ENCODE measurements around the gene EIF3B. TPM values are rescaled to one million over a fixed set of nuclear protein-coding genes. Genes with fewer than 3 reads are reported as not detected.
A peak's percentile ranks its signal among the peaks of the same experiment; 100 is the strongest.
"Not testable (repeated sequence)": the region's sequence is repeated elsewhere in the genome, so short reads cannot be mapped to it uniquely, and the experiment has no call there.

Gene EIF3B
- total and polyA plus RNA-seq, 2 donors from 2014 or later = 65.5 to 107 TPM

- FAIRE-seq (no peak), DNase-seq (no peak)
- no peak overlapping the region for H3K9ac ChIP-seq (ENCODE audit: low read length in 3 of 3)
- intact Hi-C loops (cut with DNase I) = no loop called here
- H3K27me3 ChIP-seq (ENCODE audit: control insufficient read depth, insufficient read depth, low read length) = no peaks in the 10 kb centered on the region
- no peak overlapping the region for H3K27ac ChIP-seq (ENCODE audit: low read depth in 2 of 2, low read length in 2 of 2)
- H3K4me3 ChIP-seq (ENCODE audit: low read length in 3 of 3) = no peak overlapping the region
- H3K36me3 ChIP-seq (ENCODE audit: control insufficient read depth in 2 of 3, insufficient read depth in 3 of 3, low read length in 3 of 3) = peaks cover 0 to under 1% (median 0%) of the 10 kb centered on the region in 3 donors
- TF ChIP-seq, protein P1, sequence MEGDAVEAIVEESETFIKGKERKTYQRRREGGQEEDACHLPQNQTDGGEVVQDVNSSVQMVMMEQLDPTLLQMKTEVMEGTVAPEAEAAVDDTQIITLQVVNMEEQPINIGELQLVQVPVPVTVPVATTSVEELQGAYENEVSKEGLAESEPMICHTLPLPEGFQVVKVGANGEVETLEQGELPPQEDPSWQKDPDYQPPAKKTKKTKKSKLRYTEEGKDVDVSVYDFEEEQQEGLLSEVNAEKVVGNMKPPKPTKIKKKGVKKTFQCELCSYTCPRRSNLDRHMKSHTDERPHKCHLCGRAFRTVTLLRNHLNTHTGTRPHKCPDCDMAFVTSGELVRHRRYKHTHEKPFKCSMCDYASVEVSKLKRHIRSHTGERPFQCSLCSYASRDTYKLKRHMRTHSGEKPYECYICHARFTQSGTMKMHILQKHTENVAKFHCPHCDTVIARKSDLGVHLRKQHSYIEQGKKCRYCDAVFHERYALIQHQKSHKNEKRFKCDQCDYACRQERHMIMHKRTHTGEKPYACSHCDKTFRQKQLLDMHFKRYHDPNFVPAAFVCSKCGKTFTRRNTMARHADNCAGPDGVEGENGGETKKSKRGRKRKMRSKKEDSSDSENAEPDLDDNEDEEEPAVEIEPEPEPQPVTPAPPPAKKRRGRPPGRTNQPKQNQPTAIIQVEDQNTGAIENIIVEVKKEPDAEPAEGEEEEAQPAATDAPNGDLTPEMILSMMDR (IDR thresholded peaks at IDR 0.05; ENCODE audit: borderline replicate concordance, extremely low read depth, insufficient read depth) = no peak
- H3K4me1 ChIP-seq (ENCODE audit: control insufficient read depth in 2 of 3, insufficient read depth in 2 of 3, low read depth in 1 of 3, low read length in 3 of 3) = no peaks in the 10 kb centered on the region
- H3K9me3 ChIP-seq (ENCODE audit: control insufficient read depth in 2 of 3, insufficient read depth in 1 of 3, low read length in 3 of 3) = no peaks in the 10 kb centered on the region
Measured at GRCh38 chr7:2386964-2387669, 32.5 kb downstream of the EIF3B start.

- Histone ChIP-seq H3K4me1 (ENCODE audit: control insufficient read depth in 2 of 3, insufficient read depth in 2 of 3, low read depth in 1 of 3, low read length in 3 of 3) (no peaks in the 10 kb centered on the region), H3K4me3 (ENCODE audit: low read length in 3 of 3) (no peak overlapping the region), H3K27ac (ENCODE audit: low read depth in 2 of 2, low read length in 2 of 2) (peak overlapping the region in 1 of 2 donors; percentile 13), H3K9me3 (ENCODE audit: control insufficient read depth in 2 of 3, insufficient read depth in 1 of 3, low read length in 3 of 3) (no peaks in the 10 kb centered on the region), H3K9ac (ENCODE audit: low read length in 3 of 3) (no peak overlapping the region), H3K36me3 (ENCODE audit: control insufficient read depth in 2 of 3, insufficient read depth in 3 of 3, low read length in 3 of 3) (no peaks in the 10 kb centered on the region), H3K27me3 (ENCODE audit: control insufficient read depth, insufficient read depth, low read length) (no peaks in the 10 kb centered on the region)
- intact Hi-C loops (cut with DNase I) = no loop called here
- TF ChIP-seq, protein P1 (IDR thresholded peaks at IDR 0.05; ENCODE audit: borderline replicate concordance, extremely low read depth, insufficient read depth) = no peak
- FAIRE-seq (no peak), DNase-seq (peak in 1 of 5 donors; percentile 49)
Measured at GRCh38 chr7:2387897-2388636, 33.4 kb downstream of the EIF3B start.

DNA sequence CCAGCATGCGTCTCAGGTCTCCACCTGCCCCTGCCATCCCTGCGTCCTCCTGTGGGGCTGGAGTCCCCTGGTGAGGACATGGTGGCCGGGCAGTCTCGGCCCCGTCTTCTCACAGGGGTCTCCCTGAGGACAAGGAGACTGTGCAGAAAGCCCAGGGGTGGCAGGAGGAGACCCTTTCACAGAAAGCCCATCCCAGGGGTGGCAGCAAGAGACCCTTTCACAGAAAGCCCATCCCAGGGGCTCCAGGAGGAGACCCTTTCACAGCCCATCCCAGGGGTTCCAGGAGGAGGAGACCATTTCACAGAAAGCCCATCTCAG, 34.0 kb downstream of the EIF3B start:
- Histone ChIP-seq H3K27me3 (ENCODE audit: control insufficient read depth, insufficient read depth, low read length) (no peaks in the 10 kb centered on the region), H3K27ac (ENCODE audit: low read depth in 2 of 2, low read length in 2 of 2) (no peak overlapping the region), H3K4me3 (ENCODE audit: low read length in 3 of 3) (no peak overlapping the region), H3K9me3 (ENCODE audit: control insufficient read depth in 2 of 3, insufficient read depth in 1 of 3, low read length in 3 of 3) (no peaks in the 10 kb centered on the region), H3K36me3 (ENCODE audit: control insufficient read depth in 2 of 3, insufficient read depth in 3 of 3, low read length in 3 of 3) (no peaks in the 10 kb centered on the region), H3K9ac (ENCODE audit: low read length in 3 of 3) (no peak overlapping the region), H3K4me1 (ENCODE audit: control insufficient read depth in 2 of 3, insufficient read depth in 2 of 3, low read depth in 1 of 3, low read length in 3 of 3) (no peaks in the 10 kb centered on the region)
- intact Hi-C loops (cut with DNase I) = no loop called here
- TF ChIP-seq, protein P1 (IDR thresholded peaks at IDR 0.05; ENCODE audit: borderline replicate concordance, extremely low read depth, insufficient read depth) = no peak
- FAIRE-seq = no peak
- DNase-seq = no peak

DNA sequence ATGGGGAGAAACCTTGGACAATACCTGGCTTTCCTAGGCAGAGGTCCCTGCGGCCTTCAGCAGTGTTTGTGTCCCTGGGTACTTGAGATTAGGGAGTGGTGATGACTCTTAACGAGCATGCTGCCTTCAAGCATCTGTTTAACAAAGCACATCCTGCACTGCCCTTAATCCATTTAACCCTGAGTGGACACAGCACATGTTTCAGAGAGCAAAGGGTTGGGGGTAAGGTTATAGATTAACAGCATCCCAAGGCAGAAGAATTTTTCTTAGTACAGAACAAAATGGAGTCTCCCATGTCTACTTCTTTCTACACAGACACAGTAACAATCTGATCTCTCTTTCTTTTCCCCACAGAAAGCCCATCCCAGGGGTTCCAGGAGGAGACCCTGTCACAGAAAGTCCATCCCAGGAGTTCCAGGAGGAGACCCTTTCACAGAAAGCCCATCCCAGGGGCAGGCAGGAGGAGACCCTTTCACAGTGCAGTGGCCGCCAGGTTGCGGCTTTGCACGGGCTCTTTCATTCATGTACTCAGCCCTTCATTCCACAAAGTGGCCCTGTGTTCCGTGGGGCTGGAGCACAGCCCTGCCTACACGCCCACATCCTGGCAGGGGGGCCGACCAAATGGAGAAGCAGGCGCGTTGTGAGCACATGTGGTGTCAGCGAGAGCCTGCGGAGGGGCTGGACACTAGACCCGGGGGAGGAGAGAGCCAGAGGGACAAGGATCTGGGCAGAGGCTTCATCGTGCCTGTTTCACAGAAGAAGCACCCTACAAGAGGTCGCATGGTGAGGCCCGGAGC, 35.6 kb downstream of the EIF3B start:
- H3K27me3 ChIP-seq (ENCODE audit: control insufficient read depth, insufficient read depth, low read length); FAIRE-seq; intact Hi-C loops (cut with DNase I); H3K4me3 ChIP-seq (ENCODE audit: low read length in 3 of 3); H3K27ac ChIP-seq (ENCODE audit: low read depth in 2 of 2, low read length in 2 of 2); H3K36me3 ChIP-seq (ENCODE audit: control insufficient read depth in 2 of 3, insufficient read depth in 3 of 3, low read length in 3 of 3); H3K9ac ChIP-seq (ENCODE audit: low read length in 3 of 3); H3K9me3 ChIP-seq (ENCODE audit: control insufficient read depth in 2 of 3, insufficient read depth in 1 of 3, low read length in 3 of 3); H3K4me1 ChIP-seq (ENCODE audit: control insufficient read depth in 2 of 3, insufficient read depth in 2 of 3, low read depth in 1 of 3, low read length in 3 of 3): not testable (repeated sequence)
- DNase-seq = peak in 4 of 5 donors; percentile 33 to 72 (median 60)

Measured in kidney (tissue), 14 donors.